HepG2 (cell line): Measurements from ENCODE around the gene POU3F1. TPM values are rescaled to one million over a fixed set of nuclear protein-coding genes. Genes with fewer than 3 reads are reported as not detected.

ENCODE experiments used
- ATAC-seq: fragments of 200-7000 bp; cut with Tn5 transposase; 3 replicates; pipeline ENCODE4 v1.9.1; 2020; ENCODE audit warnings: mild to moderate bottlenecking, moderate library complexity
- BruUV-seq: library from RNA; stranded (reverse); fragments of 400-500 nt; replicated peaks from 2 replicates; lab custom pipeline; 2021; lab: Mats Ljungman, UMichigan
- CTCF ChIA-PET: fragments of 300-600 bp; formaldehyde crosslinking; extraction: SDS; loops from one replicate; lab custom pipeline; 2021; ENCODE audit warnings: low total read pairs, inconsistent platforms, low intra/inter-chr PET ratio; lab: Yijun Ruan, JAX
- POLR2A ChIA-PET: fragments of 350-600 bp; sonication (Branson Sonifier 250); formaldehyde crosslinking; loops from one replicate; lab custom pipeline; 2020; ENCODE audit warnings: antibody characterized with exemption, inconsistent platforms; lab: Yijun Ruan, JAX
- DNase-seq: peaks from one replicate; pipeline ENCODE4 v3.0.0-alpha.2; 2015; ENCODE audit warnings: low spot score
- FAIRE-seq: peaks from 3 replicates; lab custom pipeline; 2011; peaks lifted over from hg19 to GRCh38; lab: Jason Lieb, UNC
- H2AFZ ChIP-seq: one replicate; pipeline ENCODE4 v1.6.1; 2011; ENCODE audit warnings: low read length, inconsistent platforms
- H3K27ac ChIP-seq: fragments of 300-600 bp; 3 replicates; pipeline ENCODE4 v1.8.0; 2011; ENCODE audit warnings: mixed run types, mild to moderate bottlenecking, mixed read lengths, low read length, inconsistent platforms; ENCODE audit not compliant: insufficient read depth; ENCODE audit errors: extremely low read length
- H3K27me3 ChIP-seq, 2 experiments: fragments of 200-600 bp in 1 of 2; 2 replicates in 1 of 2; 3 replicates in 1 of 2; pipeline versions ENCODE4 v1.6.0 to v1.8.0; 2011; ENCODE audit warnings: low read length in 2 of 2, mild to moderate bottlenecking in 2 of 2, moderate library complexity in 2 of 2, inconsistent platforms in 1 of 2; ENCODE audit not compliant: insufficient read depth in 2 of 2, control insufficient read depth in 1 of 2
- H3K36me3 ChIP-seq, 2 experiments: fragments of 200-600 bp in 1 of 2; replicated peaks in 1 of 2; 2 replicates in 1 of 2; 3 replicates in 1 of 2; pipeline versions ENCODE4 v1.5.1 to v1.8.0; 2011; ENCODE audit warnings: low read length in 2 of 2, inconsistent platforms in 1 of 2; ENCODE audit not compliant: insufficient read depth in 2 of 2, control insufficient read depth in 1 of 2
- H3K4me1 ChIP-seq: 2 replicates; pipeline ENCODE4 v1.5.1; 2012; ENCODE audit warnings: low read length, inconsistent platforms; ENCODE audit not compliant: insufficient read depth
- H3K4me2 ChIP-seq: 2 replicates; pipeline ENCODE4 v1.6.0; 2011; ENCODE audit warnings: low read depth, low read length, inconsistent platforms
- H3K4me3 ChIP-seq, 3 experiments: fragments of 200-600 bp in 1 of 3; sonication (generic), shearing (Covaris generic) in 1 of 3; replicated peaks in 1 of 3; 2 replicates each; pipeline ENCODE4 v1.5.1; 2011 to 2016; ENCODE audit warnings: low read length in 3 of 3, inconsistent platforms in 2 of 3, low read depth in 2 of 3, mild to moderate bottlenecking in 2 of 3, control low read depth in 1 of 3, mixed read lengths in 1 of 3; ENCODE audit not compliant: insufficient read depth in 1 of 3
- H3K79me2 ChIP-seq: one replicate; pipeline ENCODE4 v1.6.1; 2011; ENCODE audit warnings: low read length, inconsistent platforms; ENCODE audit not compliant: insufficient read depth
- H3K9ac ChIP-seq: 2 replicates; pipeline ENCODE4 v1.6.0; 2011; ENCODE audit warnings: mild to moderate bottlenecking, low read depth, low read length, inconsistent platforms; ENCODE audit not compliant: insufficient read depth
- H3K9me3 ChIP-seq: 2 replicates; pipeline ENCODE4 v1.5.1; 2012; ENCODE audit warnings: mild to moderate bottlenecking, low read length
- H4K20me1 ChIP-seq: 2 replicates; pipeline ENCODE4 v1.6.0; 2011; ENCODE audit warnings: inconsistent platforms, mild to moderate bottlenecking, low read length, moderate library complexity; ENCODE audit not compliant: insufficient read depth
- ARNT2 ChIP-seq: sonication (generic); formaldehyde crosslinking; IDR thresholded peaks from 2 replicates; pipeline ENCODE4 v1.8.0; 2022; ENCODE audit warnings: mild to moderate bottlenecking, low read depth, missing genetic modification reagents, moderate library complexity
- ASH2L ChIP-seq: fragments of 300-600, 200-600 bp; sonication (generic); IDR thresholded peaks from 2 replicates; pipeline ENCODE4 v1.7.0; 2017; ENCODE audit warnings: low read depth, mild to moderate bottlenecking, moderate library complexity, mixed read lengths, low read length; ENCODE audit not compliant: insufficient read length
- BCL6 ChIP-seq: IDR thresholded peaks from 2 replicates; pipeline ENCODE4 v1.6.1; 2016; ENCODE audit warnings: missing genetic modification reagents, missing compliant biosample characterization
- HMG20A ChIP-seq: IDR thresholded peaks from 2 replicates; pipeline ENCODE4 v1.6.1; 2016; ENCODE audit warnings: borderline replicate concordance
- JUN ChIP-seq: sonication (generic); formaldehyde crosslinking; IDR thresholded peaks from 2 replicates; pipeline ENCODE4 v1.4.0; 2020; ENCODE audit warnings: mild to moderate bottlenecking, missing genetic modification reagents
- KLF16 ChIP-seq, 2 experiments: sonication (generic) in 1 of 2; formaldehyde crosslinking in 1 of 2; IDR thresholded peaks; 2 replicates each; pipeline versions ENCODE4 v1.6.1 to v1.8.0; 2016 to 2023; ENCODE audit warnings: missing genetic modification reagents in 2 of 2, missing compliant biosample characterization in 1 of 2
- MIER2 ChIP-seq: IDR thresholded peaks from 2 replicates; pipeline ENCODE4 v1.6.1; 2016; ENCODE audit warnings: missing biosample characterization, missing genetic modification reagents
- RCOR2 ChIP-seq: IDR thresholded peaks from 2 replicates; pipeline ENCODE4 v1.6.1; 2016; ENCODE audit warnings: missing biosample characterization, missing genetic modification reagents
- SIN3A ChIP-seq: IDR thresholded peaks from 2 replicates; pipeline ENCODE4 v1.6.1; 2011; ENCODE audit warnings: low read depth, mild to moderate bottlenecking, control low read depth, low read length, borderline replicate concordance
- SRSF9 ChIP-seq: fragments of 200-400 bp; formaldehyde crosslinking; IDR thresholded peaks from 2 replicates; pipeline ENCODE4 v1.6.1; 2018; ENCODE audit warnings: borderline replicate concordance, mild to moderate bottlenecking, low read depth, low read length; ENCODE audit not compliant: insufficient read depth, poor library complexity, severe bottlenecking
- U2AF1 ChIP-seq: fragments of 200-400 bp; formaldehyde crosslinking; optimal IDR thresholded peaks from 2 replicates; pipeline ENCODE3; 2017; ENCODE audit warnings: mild to moderate bottlenecking, low read depth, low read length
- ZMAT3 ChIP-seq: sonication (generic); formaldehyde crosslinking; conservative IDR thresholded peaks from 2 replicates; pipeline ENCODE4 v1.7.0; 2021; ENCODE audit warnings: missing genetic modification reagents
- ZNF614 ChIP-seq: IDR thresholded peaks from 2 replicates; pipeline ENCODE4 v1.6.1; 2018; ENCODE audit warnings: missing biosample characterization, missing genetic modification reagents, inconsistent platforms, borderline replicate concordance
- ZNF616 ChIP-seq: sonication (generic); formaldehyde crosslinking; IDR thresholded peaks from 2 replicates; pipeline ENCODE4 v1.5.0; 2020; ENCODE audit warnings: low read depth, mild to moderate bottlenecking, missing genetic modification reagents
- ZNF737 ChIP-seq: sonication (generic); formaldehyde crosslinking; IDR thresholded peaks from 2 replicates; pipeline ENCODE4 v1.5.0; 2020; ENCODE audit warnings: missing genetic modification reagents, mild to moderate bottlenecking, borderline replicate concordance
- WGBS: methylation state at CpG from one replicate; pipeline ENCODE4 v1.1.6; 2017; ENCODE audit warnings: low lambda C conversion rate; 5-methylcytosine and 5-hydroxymethylcytosine counted together
- in situ Hi-C: cut with HindIII; loops from 2 replicates; pipeline ENCODE4 v1.10.0; 2017; ENCODE audit warnings: low pct_unique_long_range_greater_than_20kb; ENCODE audit not compliant: extremely low pct_ligation_motif_present
- intact Hi-C: fragments of 100-400 bp; cut with micrococcal nuclease; formaldehyde crosslinking; loops from one replicate; pipeline ENCODE4 v1.10.0; 2022; ENCODE audit not compliant: unreplicated experiment
- polyA plus RNA-seq, 8 experiments: library from polyadenylated mRNA; depleted of rRNA in 3 of 8; stranded (reverse) in 7 of 8; unstranded in 1 of 8; fragments of >200 nt; fragmentation: Illumina TruSeq in 4 of 8; extraction: Trizol in 4 of 8; gene quantifications; 2 replicates each; pipeline versions ENCODE4 v1.2.1 to v1.2.3, GENCODE V29; 2011 to 2016; ENCODE audit warnings: low read depth in 4 of 8, missing spikeins in 1 of 8, mixed read lengths in 1 of 8; ENCODE audit not compliant: insufficient read depth in 1 of 8
- total RNA-seq, 5 experiments: library from RNA; depleted of rRNA; stranded (reverse); fragments of >200 nt; fragmentation: Illumina TruSeq; extraction: Trizol; gene quantifications; 2 replicates each; pipeline ENCODE4 v1.2.3, GENCODE V29; 2016; ENCODE audit warnings: low read depth in 1 of 5
- TF ChIP-seq, protein P1 (sequence below): sonication (generic); formaldehyde crosslinking; IDR thresholded peaks from 2 replicates; pipeline ENCODE4 v1.4.0; 2020; ENCODE audit warnings: missing genetic modification reagents
- TF ChIP-seq, protein P2 (sequence below): sonication (generic); formaldehyde crosslinking; IDR thresholded peaks from 2 replicates; pipeline ENCODE4 v1.4.0; 2020; ENCODE audit warnings: mild to moderate bottlenecking, missing genetic modification reagents

POU3F1 gene
- total and polyA plus RNA-seq, 2 of the 13 experiments (the other 11 are each of a cell fraction or from before 2014, with no cell fraction given), result not detected

DNA sequence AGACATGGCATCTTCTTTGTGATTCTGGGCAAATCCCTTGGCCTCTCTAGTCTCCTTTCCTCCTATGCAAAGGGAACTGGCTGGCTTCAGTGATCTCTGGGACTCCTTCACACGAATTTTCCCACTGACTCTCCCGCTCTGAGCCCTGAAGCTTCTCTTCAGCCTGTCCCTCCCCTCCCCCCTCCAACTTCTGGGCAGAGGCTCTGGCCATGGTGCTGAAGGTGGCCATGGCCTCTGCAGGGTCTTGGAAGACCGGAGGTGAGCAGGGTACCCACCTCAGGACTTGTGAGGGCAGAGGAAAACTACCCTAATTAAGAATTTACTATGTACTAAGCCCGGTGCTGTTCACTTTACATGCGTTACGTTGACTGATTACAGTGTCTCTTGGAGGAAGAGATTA, 29.4 kb upstream of the POU3F1 start (continued):
- TF ChIP-seq KLF16 (CRISPR knock-in tag; IDR thresholded peaks at IDR 0.05), result peak in 1 of 2 experiments; percentile 83; a peak in 2 of 4 replicates
- no peak for TF ChIP-seq ZNF616 (CRISPR knock-in tag)

DNA sequence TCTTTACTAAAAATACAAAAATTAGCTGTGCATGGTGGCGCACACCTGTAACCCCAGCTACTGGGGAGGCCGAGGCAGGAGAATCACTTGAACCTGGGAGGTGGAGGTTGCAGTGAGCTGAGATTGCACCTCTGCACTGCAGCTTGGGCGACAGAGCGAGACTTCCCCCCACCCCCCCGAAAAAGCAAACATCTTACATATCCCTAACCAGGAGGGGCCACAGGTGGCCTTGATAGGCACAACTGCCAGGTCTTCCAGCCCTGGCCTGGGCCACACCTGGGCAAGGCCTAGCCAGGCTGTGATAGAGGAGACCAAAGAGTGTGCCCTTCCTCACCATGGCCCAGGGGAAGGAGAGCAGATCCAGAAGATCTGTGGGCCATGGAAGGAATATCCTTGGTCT, 28.6 kb upstream of the POU3F1 start:
- Histone ChIP-seq H3K36me3 (no peaks in the 10 kb centered on the region), H3K4me2 (no peak overlapping the region), H3K4me1 (peaks cover 10% of the 10 kb centered on the region), H2AFZ (no peak overlapping the region), H4K20me1 (no peaks in the 10 kb centered on the region), H3K27ac (no peak overlapping the region), H3K79me2 (no peaks in the 10 kb centered on the region), H3K4me3 (no peak overlapping the region), H3K27me3 (no peaks in the 10 kb centered on the region; a peak in 1 of 5 replicates), H3K9ac (no peak overlapping the region), H3K9me3 (no peaks in the 10 kb centered on the region)
- DNase-seq (no peak), ATAC-seq (no peak), FAIRE-seq (no peak)
- in situ Hi-C loops, result no loop called here
- no TSS peak for BruUV-seq
- ChIA-PET POLR2A (no interaction called here), CTCF (no interaction called here)
- TF ChIP-seq ZNF614 (no peak), SIN3A (no peak), ASH2L (no peak), BCL6 (CRISPR knock-in tag) (no peak), MIER2 (CRISPR knock-in tag) (no peak), SRSF9 (no peak), ARNT2 (CRISPR knock-in tag) (no peak), ZMAT3 (no peak), U2AF1 (no peak), JUN (CRISPR knock-in tag) (no peak), ZNF737 (no peak), HMG20A (CRISPR knock-in tag) (no peak), RCOR2 (CRISPR knock-in tag) (no peak)
- TF ChIP-seq, protein P1, sequence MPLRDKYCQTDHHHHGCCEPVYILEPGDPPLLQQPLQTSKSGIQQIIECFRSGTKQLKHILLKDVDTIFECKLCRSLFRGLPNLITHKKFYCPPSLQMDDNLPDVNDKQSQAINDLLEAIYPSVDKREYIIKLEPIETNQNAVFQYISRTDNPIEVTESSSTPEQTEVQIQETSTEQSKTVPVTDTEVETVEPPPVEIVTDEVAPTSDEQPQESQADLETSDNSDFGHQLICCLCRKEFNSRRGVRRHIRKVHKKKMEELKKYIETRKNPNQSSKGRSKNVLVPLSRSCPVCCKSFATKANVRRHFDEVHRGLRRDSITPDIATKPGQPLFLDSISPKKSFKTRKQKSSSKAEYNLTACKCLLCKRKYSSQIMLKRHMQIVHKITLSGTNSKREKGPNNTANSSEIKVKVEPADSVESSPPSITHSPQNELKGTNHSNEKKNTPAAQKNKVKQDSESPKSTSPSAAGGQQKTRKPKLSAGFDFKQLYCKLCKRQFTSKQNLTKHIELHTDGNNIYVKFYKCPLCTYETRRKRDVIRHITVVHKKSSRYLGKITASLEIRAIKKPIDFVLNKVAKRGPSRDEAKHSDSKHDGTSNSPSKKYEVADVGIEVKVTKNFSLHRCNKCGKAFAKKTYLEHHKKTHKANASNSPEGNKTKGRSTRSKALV (CRISPR knock-in tag), result no peak
- TF ChIP-seq, protein P2, sequence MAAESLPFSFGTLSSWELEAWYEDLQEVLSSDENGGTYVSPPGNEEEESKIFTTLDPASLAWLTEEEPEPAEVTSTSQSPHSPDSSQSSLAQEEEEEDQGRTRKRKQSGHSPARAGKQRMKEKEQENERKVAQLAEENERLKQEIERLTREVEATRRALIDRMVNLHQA (CRISPR knock-in tag), result no peak
- intact Hi-C loops, result no loop called here
- WGBS, result 58% methylated on average over 4 of the region's 5 CpGs
